Esophagus squamous epithelium (tissue), 4 donors: Measurements from ENCODE around the gene VKORC1L1.

Experiments used
- CTCF ChIP-seq, 6 experiments: fragments of 450-650 bp in 4 of 6; fragments of 200-600 bp in 2 of 6; sonication (generic) in 2 of 6; IDR thresholded peaks; one replicate each; pipeline ENCODE4 v1.5.1; 2016 to 2019; ENCODE audit warnings: antibody characterized with exemption in 6 of 6, mild to moderate bottlenecking in 4 of 6, moderate library complexity in 4 of 6
- POLR2A ChIP-seq, 4 donors: fragments of 450-650 bp; IDR thresholded peaks; one replicate each; pipeline ENCODE4 v1.6.1; 2017; ENCODE audit warnings: antibody characterized with exemption in 4 of 4, mild to moderate bottlenecking in 4 of 4, moderate library complexity in 3 of 4

- no peak for TF ChIP-seq CTCF (IDR thresholded peaks at IDR 0.05)
- TF ChIP-seq POLR2A (IDR thresholded peaks at IDR 0.05) = no peak
Measured at GRCh38 chr7:65955718-65956117, 82.8 kb downstream of the VKORC1L1 start.
